ENCODE results near the gene PIGB.

- no peak for TF ChIP-seq GATA2 (IDR thresholded peaks at IDR 0.05; ENCODE audit: low read depth, low read length)
- no peak for TF ChIP-seq GATA3 (IDR thresholded peaks at IDR 0.05; ENCODE audit: low read depth, low read length)
Observed at GRCh38 chr15:55344206-55344605, 25.2 kb downstream of the PIGB start.
